Esophagus muscularis mucosa (tissue), 4 donors: Measurements from ENCODE around the gene S100A3. TPM values are rescaled to one million over a fixed set of nuclear protein-coding genes. Genes with fewer than 3 reads are reported as not detected.
"Not testable (repeated sequence)": the region's sequence is repeated elsewhere in the genome, so short reads cannot be mapped to it uniquely, and the experiment has no call there.

Experiments used
- DNase-seq: peaks from one replicate; pipeline ENCODE4 v3.0.0-alpha.2; 2017; ENCODE audit errors: extremely low spot score
- H3K27ac ChIP-seq, 4 donors: fragments of 200-600 bp; sonication (generic); replicated peaks in 1 of 4; 1 replicate in 3 of 4; 2 replicates in 1 of 4; pipeline ENCODE4 v1.5.1; 2016 to 2019; ENCODE audit warnings: mild to moderate bottlenecking in 1 of 4
- H3K27me3 ChIP-seq, 4 donors: fragments of 200-600 bp; sonication (generic); one replicate each; pipeline versions ENCODE4 v1.5.1 to v1.6.0; 2016 to 2019
- H3K36me3 ChIP-seq, 4 donors: fragments of 200-600 bp; sonication (generic); one replicate each; pipeline ENCODE4 v1.5.1; 2016 to 2019
- H3K4me1 ChIP-seq, 4 donors: fragments of 200-600 bp; sonication (generic); one replicate each; pipeline ENCODE4 v1.5.1; 2016 to 2019
- H3K4me3 ChIP-seq, 4 donors: fragments of 200-600 bp; sonication (generic); 1 replicate in 2 of 4; 2 replicates in 2 of 4; pipeline ENCODE4 v1.5.1; 2016 to 2019; ENCODE audit warnings: mild to moderate bottlenecking in 4 of 4, moderate library complexity in 1 of 4
- H3K9me3 ChIP-seq, 4 donors: fragments of 200-600 bp; sonication (generic); 1 replicate in 3 of 4; 2 replicates in 1 of 4; pipeline ENCODE4 v1.5.1; 2016 to 2019
- EP300 ChIP-seq: sonication (generic); formaldehyde crosslinking; IDR thresholded peaks from one replicate; pipeline ENCODE4 v1.6.1; 2017; ENCODE audit warnings: antibody characterized with exemption
- POLR2A ChIP-seq: fragments of 450-650 bp; IDR thresholded peaks from one replicate; pipeline ENCODE4 v1.6.1; 2017; ENCODE audit warnings: antibody characterized with exemption, moderate library complexity, mild to moderate bottlenecking, low read depth
- POLR2AphosphoS5 ChIP-seq, 2 donors: sonication (generic); formaldehyde crosslinking; IDR thresholded peaks; one replicate each; pipeline ENCODE4 v1.6.1; 2017; ENCODE audit warnings: antibody characterized with exemption in 2 of 2
- WGBS: methylation state at CpG from one replicate; pipeline ENCODE4 v1.1.5; 2018; 5-methylcytosine and 5-hydroxymethylcytosine counted together
- intact Hi-C: fragments of 100-400 bp; cut with DNase I; formaldehyde crosslinking; loops from one replicate; pipeline ENCODE4 v1.15.1; 2023
- total RNA-seq, 4 donors: library from RNA; depleted of rRNA; stranded (reverse); fragments of >200 nt; gene quantifications; one replicate each; pipeline versions ENCODE4 v1.1.0 to v1.2.1, GENCODE V29; 2016
- TF ChIP-seq, protein P1 (sequence below), 3 experiments: fragments of 200-600 bp in 2 of 3; fragments of 450-650 bp in 1 of 3; sonication (generic) in 2 of 3; IDR thresholded peaks; one replicate each; pipeline ENCODE4 v1.5.1; 2017 to 2019; ENCODE audit warnings: antibody characterized with exemption in 3 of 3, mild to moderate bottlenecking in 2 of 3, moderate library complexity in 1 of 3

Gene S100A3
- total RNA-seq, 4 donors from 2014 or later, result 2.1 to 4.2 (median 2.7) TPM; not detected in 1

DNA sequence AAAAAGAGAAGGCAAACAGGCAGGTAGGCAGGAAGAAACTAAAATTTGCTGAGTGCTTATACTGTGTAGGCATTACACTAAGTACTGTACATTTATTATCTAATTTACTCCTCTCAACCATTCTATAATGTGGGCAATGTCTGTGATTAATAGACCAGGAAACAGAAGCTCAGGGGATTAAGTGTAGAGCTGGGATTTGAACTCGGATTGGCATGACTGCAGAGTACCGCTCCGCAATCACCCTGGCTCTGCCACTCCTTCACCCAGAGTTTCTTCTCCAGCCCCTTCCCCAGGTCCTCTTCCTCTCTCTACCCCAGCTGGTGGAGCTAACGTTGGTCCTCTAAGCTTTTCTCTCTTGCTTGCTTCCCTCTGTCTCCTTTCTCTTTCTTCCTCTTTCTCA is 28.1 kb upstream of the S100A3 start:
- Histone ChIP-seq H3K4me3 (no peak overlapping the region), H3K27me3 (no peaks in the 10 kb centered on the region), H3K27ac (no peak overlapping the region), H3K4me1 (peaks cover 8 to 11% (median 9%) of the 10 kb centered on the region in 4 donors), H3K9me3 (no peaks in the 10 kb centered on the region), H3K36me3 (no peaks in the 10 kb centered on the region)
- TF ChIP-seq, protein P1, sequence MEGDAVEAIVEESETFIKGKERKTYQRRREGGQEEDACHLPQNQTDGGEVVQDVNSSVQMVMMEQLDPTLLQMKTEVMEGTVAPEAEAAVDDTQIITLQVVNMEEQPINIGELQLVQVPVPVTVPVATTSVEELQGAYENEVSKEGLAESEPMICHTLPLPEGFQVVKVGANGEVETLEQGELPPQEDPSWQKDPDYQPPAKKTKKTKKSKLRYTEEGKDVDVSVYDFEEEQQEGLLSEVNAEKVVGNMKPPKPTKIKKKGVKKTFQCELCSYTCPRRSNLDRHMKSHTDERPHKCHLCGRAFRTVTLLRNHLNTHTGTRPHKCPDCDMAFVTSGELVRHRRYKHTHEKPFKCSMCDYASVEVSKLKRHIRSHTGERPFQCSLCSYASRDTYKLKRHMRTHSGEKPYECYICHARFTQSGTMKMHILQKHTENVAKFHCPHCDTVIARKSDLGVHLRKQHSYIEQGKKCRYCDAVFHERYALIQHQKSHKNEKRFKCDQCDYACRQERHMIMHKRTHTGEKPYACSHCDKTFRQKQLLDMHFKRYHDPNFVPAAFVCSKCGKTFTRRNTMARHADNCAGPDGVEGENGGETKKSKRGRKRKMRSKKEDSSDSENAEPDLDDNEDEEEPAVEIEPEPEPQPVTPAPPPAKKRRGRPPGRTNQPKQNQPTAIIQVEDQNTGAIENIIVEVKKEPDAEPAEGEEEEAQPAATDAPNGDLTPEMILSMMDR (IDR thresholded peaks at IDR 0.05), result no peak
- no peak for TF ChIP-seq EP300
- WGBS, result 79% methylated on average over 4 of the region's 4 CpGs
- intact Hi-C loops, result loop anchor here (10.0 kb wide), 1 partner anchor 78 kb away; the partner anchor contains the start of gene SNAPIN
- DNase-seq, result no peak

DNA sequence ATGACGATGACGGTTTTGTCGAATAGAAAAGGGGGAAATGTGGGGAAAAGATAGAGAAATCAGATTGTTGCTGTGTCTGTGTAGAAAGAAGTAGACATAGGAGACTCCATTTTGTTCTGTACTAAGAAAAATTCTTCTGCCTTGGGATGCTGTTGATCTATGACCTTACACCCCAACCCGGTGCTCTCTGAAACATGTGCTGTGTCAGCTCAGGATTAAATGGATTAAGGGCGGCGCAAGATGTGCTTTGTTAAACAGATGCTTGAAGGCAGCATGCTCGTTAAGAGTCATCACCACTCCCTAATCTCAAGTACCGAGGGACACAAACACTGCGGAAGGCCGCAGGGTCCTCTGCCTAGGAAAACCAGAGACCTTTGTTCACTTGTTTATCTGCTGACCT is 26.4 kb upstream of the S100A3 start:
- DNase-seq, H3K9me3 ChIP-seq, H3K27me3 ChIP-seq, H3K36me3 ChIP-seq, H3K27ac ChIP-seq, H3K4me3 ChIP-seq: not testable (repeated sequence)
- WGBS, result 92% methylated on average over 10 of the region's 10 CpGs
- intact Hi-C loops, result loop anchor here (10.0 kb wide), 1 partner anchor 79 kb away; the partner anchor contains the start of gene SNAPIN
- H3K4me1 ChIP-seq, result peaks cover 8 to 12% (median 10%) of the 10 kb centered on the region in 4 donors

DNA sequence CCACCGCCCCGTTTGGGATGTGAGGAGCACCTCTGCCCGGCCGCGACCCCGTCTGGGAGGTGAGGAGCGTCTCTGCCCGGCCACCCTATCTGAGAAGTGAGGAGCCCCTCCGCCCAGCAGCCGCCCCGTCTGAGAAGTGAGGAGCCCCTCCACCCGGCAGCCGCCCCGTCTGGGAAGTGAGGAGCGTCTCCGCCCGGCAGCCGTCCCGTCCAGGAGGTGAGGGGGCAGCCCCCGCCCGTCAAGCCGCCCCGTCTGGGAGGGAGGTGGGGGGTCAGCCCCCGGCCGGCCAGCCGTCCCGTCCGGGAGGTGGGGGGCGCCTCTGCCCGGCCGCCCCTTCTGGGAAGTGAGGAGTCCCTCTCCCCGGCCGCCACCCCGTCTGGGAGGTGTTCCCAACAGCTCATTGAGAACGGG is 26.0 kb upstream of the S100A3 start:
- not testable (repeated sequence) for H3K27me3 ChIP-seq, H3K9me3 ChIP-seq, H3K27ac ChIP-seq, H3K36me3 ChIP-seq, DNase-seq, H3K4me3 ChIP-seq
- intact Hi-C loops, result loop anchor here (10.0 kb wide), 1 partner anchor 80 kb away; the partner anchor contains the start of gene SNAPIN
- WGBS, result 94% methylated on average over 27 of the region's 35 CpGs
- H3K4me1 ChIP-seq, result peaks cover 8 to 12% (median 10%) of the 10 kb centered on the region in 4 donors

DNA sequence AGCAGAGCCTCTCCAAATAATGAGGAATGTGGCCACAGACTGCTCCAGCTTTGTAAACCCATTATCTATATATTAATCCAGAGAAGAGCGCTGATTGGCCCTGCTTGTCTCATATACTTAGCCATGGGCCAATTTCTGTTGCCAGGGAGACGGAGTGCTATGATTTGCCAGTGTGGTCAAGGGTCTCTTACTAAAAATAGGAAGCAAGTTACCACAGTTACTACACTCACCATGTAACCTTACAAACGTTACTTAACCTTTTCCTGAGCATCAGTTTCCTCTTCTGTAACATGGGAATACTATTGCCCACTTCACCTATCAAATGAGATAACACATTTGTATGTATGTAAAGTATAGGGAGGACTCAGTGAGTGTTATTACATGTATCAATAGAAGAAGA is 24.3 kb upstream of the S100A3 start:
- peak overlapping the region; percentile 45 to 63 (median 62) for H3K27ac ChIP-seq
- H3K4me3 ChIP-seq, result no peak overlapping the region
- DNase-seq, result no peak
- H3K4me1 ChIP-seq, result peaks cover 14 to 21% (median 17%) of the 10 kb centered on the region in 4 donors
- no peaks in the 10 kb centered on the region for H3K9me3 ChIP-seq
- 61% methylated on average over 3 of the region's 3 CpGs for WGBS
- TF ChIP-seq POLR2A, result no peak
- no peak for TF ChIP-seq EP300
- TF ChIP-seq, protein P1 (IDR thresholded peaks at IDR 0.05), result no peak
- TF ChIP-seq POLR2AphosphoS5 (IDR thresholded peaks at IDR 0.05), result no peak
- H3K27me3 ChIP-seq, result no peaks in the 10 kb centered on the region
- no peaks in the 10 kb centered on the region for H3K36me3 ChIP-seq
- intact Hi-C loops, result loop anchor here (5.0 to 10.0 kb wide), 3 partner anchors 44 to 174 kb away; partner anchors contain the start of genes S100A14 and SNAPIN

DNA sequence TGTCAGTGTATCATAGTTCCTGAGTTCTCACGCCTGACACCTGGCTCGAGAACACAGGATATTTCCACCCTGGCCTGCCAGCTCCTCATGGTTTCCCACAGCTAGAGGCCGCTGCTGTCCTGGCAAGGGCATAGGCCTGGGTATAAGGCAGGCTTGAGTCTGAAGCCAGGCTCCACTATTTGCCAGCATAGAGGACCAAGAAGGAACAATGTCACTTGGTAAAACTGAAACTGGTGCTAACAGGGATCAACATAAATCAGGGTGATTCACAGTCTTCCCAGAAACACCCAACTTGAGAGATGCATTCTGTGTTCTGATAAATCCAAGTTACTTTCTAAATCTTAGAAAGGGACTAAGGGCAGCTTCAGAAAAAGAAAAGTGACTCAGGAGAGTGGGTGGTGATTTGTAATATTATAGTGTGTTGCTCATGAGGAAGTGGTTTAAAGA is 23.5 kb upstream of the S100A3 start:
- TF ChIP-seq EP300 (no peak), POLR2A (no peak), POLR2AphosphoS5 (IDR thresholded peaks at IDR 0.05) (peak; percentile 64 to 80)
- TF ChIP-seq, protein P1 (IDR thresholded peaks at IDR 0.05), result peak; percentile 76 to 88 (median 87)
- no peaks in the 10 kb centered on the region for H3K36me3 ChIP-seq
- peak overlapping the region; percentile 45 to 63 (median 62) for H3K27ac ChIP-seq
- intact Hi-C loops, result loop anchor here (5.0 to 10.0 kb wide), 3 partner anchors 45 to 175 kb away; partner anchors contain the start of genes S100A14 and SNAPIN
- H3K27me3 ChIP-seq, result no peaks in the 10 kb centered on the region
- no peak for DNase-seq
- H3K9me3 ChIP-seq, result no peaks in the 10 kb centered on the region
- H3K4me3 ChIP-seq, result no peak overlapping the region
- peaks cover 21 to 29% (median 25%) of the 10 kb centered on the region in 4 donors for H3K4me1 ChIP-seq
- 18% methylated on average over 3 of the region's 3 CpGs for WGBS

DNA sequence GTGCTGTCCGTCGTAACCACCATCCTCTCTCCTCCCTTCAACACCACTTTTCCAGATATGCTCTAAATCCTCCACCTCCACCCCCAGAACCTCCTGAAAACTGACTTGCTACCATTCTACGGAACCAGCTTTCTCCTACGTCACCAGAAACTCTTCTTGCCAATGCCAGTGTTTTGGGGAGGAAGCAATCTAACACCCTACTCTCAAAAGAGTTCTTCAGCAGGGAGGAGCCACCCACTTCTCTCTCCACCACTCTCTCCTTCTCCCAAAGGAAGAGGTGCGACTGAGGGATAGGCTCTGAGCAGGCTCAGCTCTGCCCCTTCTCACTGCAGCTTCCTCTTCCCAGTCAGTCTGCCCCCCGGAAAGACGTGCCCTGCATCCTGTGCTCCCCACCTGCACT is 22.6 kb upstream of the S100A3 start:
- Histone ChIP-seq H3K27ac (peak overlapping the region in 3 of 4 donors; percentile 45 to 63 (median 62)), H3K36me3 (no peaks in the 10 kb centered on the region), H3K9me3 (no peaks in the 10 kb centered on the region), H3K27me3 (no peaks in the 10 kb centered on the region), H3K4me1 (peaks cover 30 to 38% (median 34%) of the 10 kb centered on the region in 4 donors), H3K4me3 (no peak overlapping the region)
- 69% methylated on average over 7 of the region's 7 CpGs for WGBS
- no peak for DNase-seq
- TF ChIP-seq POLR2AphosphoS5 (IDR thresholded peaks at IDR 0.05) (no peak), EP300 (no peak), POLR2A (no peak)
- TF ChIP-seq, protein P1 (IDR thresholded peaks at IDR 0.05), result no peak
- intact Hi-C loops, result loop anchor here (5.0 to 10.0 kb wide), 3 partner anchors 46 to 176 kb away; partner anchors contain the start of genes S100A14 and SNAPIN
